PC-9 (cell line): ENCODE measurements around the gene RPL39L.

Experiments used
- CTCF ChIP-seq: fragments of 200-600 bp; sonication (generic); conservative IDR thresholded peaks from 2 replicates; pipeline ENCODE4 v1.6.1; 2017; ENCODE audit warnings: mixed run types, antibody characterized with exemption, mild to moderate bottlenecking, moderate library complexity
- EZH2 ChIP-seq: fragments of 200-600 bp; sonication (generic); IDR thresholded peaks from 2 replicates; pipeline ENCODE4 v1.8.0; 2017; ENCODE audit warnings: antibody characterized with exemption, low read depth

DNA sequence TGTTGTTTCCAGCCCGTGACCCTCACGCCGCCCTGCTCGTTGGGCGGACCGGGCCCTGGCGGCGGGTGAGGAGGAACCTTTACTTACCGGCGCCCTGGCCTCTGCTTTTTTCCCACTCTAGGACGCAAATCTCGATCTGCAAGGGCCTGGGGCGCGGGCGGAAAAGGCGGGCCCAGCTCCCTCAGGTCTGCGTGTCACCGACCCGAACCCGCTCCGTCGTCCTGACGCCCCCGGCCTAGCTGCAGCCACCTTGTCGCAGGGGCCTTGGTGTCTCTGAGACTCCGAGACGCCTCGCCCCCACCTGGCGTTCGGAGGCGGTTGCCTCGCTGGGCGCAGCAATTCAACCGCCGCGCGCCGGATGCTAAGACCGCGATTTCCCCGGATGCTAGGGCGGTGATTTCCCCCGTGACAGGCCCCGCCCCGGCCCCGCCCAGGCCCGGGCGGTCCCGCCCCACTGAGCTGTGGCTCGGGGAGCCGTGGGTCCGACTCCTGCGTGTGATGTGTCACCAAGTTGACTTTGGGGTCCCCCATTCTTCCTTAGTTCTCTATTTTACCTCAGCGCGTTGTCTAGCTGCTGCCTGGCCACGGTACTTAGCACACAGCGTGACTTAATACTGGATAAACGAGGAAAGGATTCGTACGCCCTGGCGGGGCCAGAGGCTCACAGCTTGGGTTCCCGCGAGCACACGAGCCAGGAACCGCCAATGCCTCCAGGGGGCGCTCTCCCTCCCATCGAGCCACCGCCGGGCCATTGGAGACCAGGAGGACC, at the start of gene RPL39L:
- TF ChIP-seq CTCF (peak; percentile 99), EZH2 (no peak)
